HepG2 (cell line): ENCODE data around the gene MYO7B. TPM values are rescaled to one million over a fixed set of nuclear protein-coding genes. Genes with fewer than 3 reads are reported as not detected.
A peak's percentile ranks its signal among the peaks of the same experiment; 100 is the strongest.

Experiments used
- ATAC-seq: fragments of 200-7000 bp; cut with Tn5 transposase; 3 replicates; pipeline ENCODE4 v1.9.1; 2020; ENCODE audit warnings: mild to moderate bottlenecking, moderate library complexity
- BruUV-seq: library from RNA; stranded (reverse); fragments of 400-500 nt; replicated peaks from 2 replicates; lab custom pipeline; 2021; lab: Mats Ljungman, UMichigan
- CTCF ChIA-PET: fragments of 300-600 bp; formaldehyde crosslinking; extraction: SDS; loops from one replicate; lab custom pipeline; 2021; ENCODE audit warnings: low total read pairs, inconsistent platforms, low intra/inter-chr PET ratio; lab: Yijun Ruan, JAX
- POLR2A ChIA-PET: fragments of 350-600 bp; sonication (Branson Sonifier 250); formaldehyde crosslinking; loops from one replicate; lab custom pipeline; 2020; ENCODE audit warnings: antibody characterized with exemption, inconsistent platforms; lab: Yijun Ruan, JAX
- DNase-seq: peaks from one replicate; pipeline ENCODE4 v3.0.0-alpha.2; 2015; ENCODE audit warnings: low spot score
- FAIRE-seq: peaks from 3 replicates; lab custom pipeline; 2011; peaks lifted over from hg19 to GRCh38; lab: Jason Lieb, UNC
- H2AFZ ChIP-seq: one replicate; pipeline ENCODE4 v1.6.1; 2011; ENCODE audit warnings: low read length, inconsistent platforms
- H3K27ac ChIP-seq: fragments of 300-600 bp; 3 replicates; pipeline ENCODE4 v1.8.0; 2011; ENCODE audit warnings: mixed run types, mild to moderate bottlenecking, mixed read lengths, low read length, inconsistent platforms; ENCODE audit not compliant: insufficient read depth; ENCODE audit errors: extremely low read length
- H3K27me3 ChIP-seq, 2 experiments: fragments of 200-600 bp in 1 of 2; 2 replicates in 1 of 2; 3 replicates in 1 of 2; pipeline versions ENCODE4 v1.6.0 to v1.8.0; 2011; ENCODE audit warnings: low read length in 2 of 2, mild to moderate bottlenecking in 2 of 2, moderate library complexity in 2 of 2, inconsistent platforms in 1 of 2; ENCODE audit not compliant: insufficient read depth in 2 of 2, control insufficient read depth in 1 of 2
- H3K36me3 ChIP-seq, 2 experiments: fragments of 200-600 bp in 1 of 2; replicated peaks in 1 of 2; 2 replicates in 1 of 2; 3 replicates in 1 of 2; pipeline versions ENCODE4 v1.5.1 to v1.8.0; 2011; ENCODE audit warnings: low read length in 2 of 2, inconsistent platforms in 1 of 2; ENCODE audit not compliant: insufficient read depth in 2 of 2, control insufficient read depth in 1 of 2
- H3K4me1 ChIP-seq: 2 replicates; pipeline ENCODE4 v1.5.1; 2012; ENCODE audit warnings: low read length, inconsistent platforms; ENCODE audit not compliant: insufficient read depth
- H3K4me2 ChIP-seq: 2 replicates; pipeline ENCODE4 v1.6.0; 2011; ENCODE audit warnings: low read depth, low read length, inconsistent platforms
- H3K4me3 ChIP-seq, 3 experiments: fragments of 200-600 bp in 1 of 3; sonication (generic), shearing (Covaris generic) in 1 of 3; replicated peaks in 1 of 3; 2 replicates each; pipeline ENCODE4 v1.5.1; 2011 to 2016; ENCODE audit warnings: low read length in 3 of 3, inconsistent platforms in 2 of 3, low read depth in 2 of 3, mild to moderate bottlenecking in 2 of 3, control low read depth in 1 of 3, mixed read lengths in 1 of 3; ENCODE audit not compliant: insufficient read depth in 1 of 3
- H3K79me2 ChIP-seq: one replicate; pipeline ENCODE4 v1.6.1; 2011; ENCODE audit warnings: low read length, inconsistent platforms; ENCODE audit not compliant: insufficient read depth
- H3K9ac ChIP-seq: 2 replicates; pipeline ENCODE4 v1.6.0; 2011; ENCODE audit warnings: mild to moderate bottlenecking, low read depth, low read length, inconsistent platforms; ENCODE audit not compliant: insufficient read depth
- H3K9me3 ChIP-seq: 2 replicates; pipeline ENCODE4 v1.5.1; 2012; ENCODE audit warnings: mild to moderate bottlenecking, low read length
- H4K20me1 ChIP-seq: 2 replicates; pipeline ENCODE4 v1.6.0; 2011; ENCODE audit warnings: inconsistent platforms, mild to moderate bottlenecking, low read length, moderate library complexity; ENCODE audit not compliant: insufficient read depth
- ARID2 ChIP-seq: sonication (generic); formaldehyde crosslinking; IDR thresholded peaks from 2 replicates; pipeline ENCODE4 v1.8.1; 2022; ENCODE audit warnings: mild to moderate bottlenecking, missing genetic modification reagents, borderline replicate concordance
- GTF3A ChIP-seq: sonication (generic); formaldehyde crosslinking; conservative IDR thresholded peaks from 2 replicates; pipeline ENCODE4 v1.4.0; 2020; ENCODE audit warnings: mild to moderate bottlenecking, missing genetic modification reagents
- HIVEP1 ChIP-seq: sonication (generic); formaldehyde crosslinking; IDR thresholded peaks from 2 replicates; pipeline ENCODE4 v1.4.0; 2020; ENCODE audit warnings: mild to moderate bottlenecking, missing genetic modification reagents
- MLX ChIP-seq: IDR thresholded peaks from 2 replicates; pipeline ENCODE4 v1.6.1; 2016
- NCOA1 ChIP-seq: sonication (generic); formaldehyde crosslinking; IDR thresholded peaks from 2 replicates; pipeline ENCODE4 v1.9.0; 2021; ENCODE audit warnings: missing genetic modification reagents
- REPIN1 ChIP-seq: sonication (generic); formaldehyde crosslinking; IDR thresholded peaks from 2 replicates; pipeline ENCODE4 v1.8.0; 2022; ENCODE audit warnings: missing genetic modification reagents, low read depth, mild to moderate bottlenecking, borderline replicate concordance
- RXRA ChIP-seq: sonication (generic); formaldehyde crosslinking; IDR thresholded peaks from 2 replicates; pipeline ENCODE4 v1.5.1; 2020; ENCODE audit warnings: missing genetic modification reagents
- SETDB1 ChIP-seq: sonication (generic); formaldehyde crosslinking; IDR thresholded peaks from 2 replicates; pipeline ENCODE4 v1.5.1; 2020; ENCODE audit warnings: missing genetic modification reagents, mild to moderate bottlenecking, borderline replicate concordance
- SIN3B ChIP-seq: fragments of 150-350 bp; IDR thresholded peaks from 2 replicates; pipeline ENCODE4 v1.6.1; 2014; ENCODE audit warnings: low read length
- SRSF1 ChIP-seq: fragments of 200-400 bp; formaldehyde crosslinking; optimal IDR thresholded peaks from 2 replicates; pipeline ENCODE3; 2017; ENCODE audit warnings: mild to moderate bottlenecking, low read depth, low read length, moderate library complexity
- ZBTB21 ChIP-seq: sonication (generic); formaldehyde crosslinking; IDR thresholded peaks from 2 replicates; pipeline ENCODE4 v1.4.0; 2020; ENCODE audit warnings: missing genetic modification reagents
- ZFP1 ChIP-seq: IDR thresholded peaks from 2 replicates; pipeline ENCODE4 v1.6.1; 2016
- ZFP62 ChIP-seq: sonication (generic); formaldehyde crosslinking; IDR thresholded peaks from 2 replicates; pipeline ENCODE4 v1.4.0; 2020; ENCODE audit warnings: missing genetic modification reagents
- ZMAT3 ChIP-seq: sonication (generic); formaldehyde crosslinking; conservative IDR thresholded peaks from 2 replicates; pipeline ENCODE4 v1.7.0; 2021; ENCODE audit warnings: missing genetic modification reagents
- ZNF253 ChIP-seq: sonication (generic); formaldehyde crosslinking; IDR thresholded peaks from 2 replicates; pipeline ENCODE4 v1.8.0; 2022; ENCODE audit warnings: mild to moderate bottlenecking, missing genetic modification reagents, borderline replicate concordance
- ZNF543 ChIP-seq: sonication (generic); formaldehyde crosslinking; IDR thresholded peaks from 2 replicates; pipeline ENCODE4 v1.4.0; 2020; ENCODE audit warnings: mild to moderate bottlenecking, missing genetic modification reagents
- ZNF75D ChIP-seq: sonication (generic); formaldehyde crosslinking; IDR thresholded peaks from 2 replicates; pipeline ENCODE4 v1.8.1; 2023; ENCODE audit warnings: missing genetic modification reagents, mild to moderate bottlenecking, borderline replicate concordance
- ZNF781 ChIP-seq: sonication (generic); formaldehyde crosslinking; IDR thresholded peaks from 2 replicates; pipeline ENCODE4 v1.5.1; 2020; ENCODE audit warnings: borderline replicate concordance, mild to moderate bottlenecking, missing genetic modification reagents; ENCODE audit errors: not compliant biosample characterization
- WGBS: methylation state at CpG from one replicate; pipeline ENCODE4 v1.1.6; 2017; ENCODE audit warnings: low lambda C conversion rate; 5-methylcytosine and 5-hydroxymethylcytosine counted together
- in situ Hi-C: cut with HindIII; loops from 2 replicates; pipeline ENCODE4 v1.10.0; 2017; ENCODE audit warnings: low pct_unique_long_range_greater_than_20kb; ENCODE audit not compliant: extremely low pct_ligation_motif_present
- intact Hi-C: fragments of 100-400 bp; cut with micrococcal nuclease; formaldehyde crosslinking; loops from one replicate; pipeline ENCODE4 v1.10.0; 2022; ENCODE audit not compliant: unreplicated experiment
- polyA plus RNA-seq, 8 experiments: library from polyadenylated mRNA; depleted of rRNA in 3 of 8; stranded (reverse) in 7 of 8; unstranded in 1 of 8; fragments of >200 nt; fragmentation: Illumina TruSeq in 4 of 8; extraction: Trizol in 4 of 8; gene quantifications; 2 replicates each; pipeline versions ENCODE4 v1.2.1 to v1.2.3, GENCODE V29; 2011 to 2016; ENCODE audit warnings: low read depth in 4 of 8, missing spikeins in 1 of 8, mixed read lengths in 1 of 8; ENCODE audit not compliant: insufficient read depth in 1 of 8
- total RNA-seq, 5 experiments: library from RNA; depleted of rRNA; stranded (reverse); fragments of >200 nt; fragmentation: Illumina TruSeq; extraction: Trizol; gene quantifications; 2 replicates each; pipeline ENCODE4 v1.2.3, GENCODE V29; 2016; ENCODE audit warnings: low read depth in 1 of 5
- TF ChIP-seq, protein P1 (sequence below): sonication (generic); formaldehyde crosslinking; IDR thresholded peaks from 2 replicates; pipeline ENCODE4 v1.4.0; 2020; ENCODE audit warnings: mild to moderate bottlenecking, missing genetic modification reagents

MYO7B gene
- total and polyA plus RNA-seq, 2 of the 13 experiments (the other 11 are each of a cell fraction or from before 2014, with no cell fraction given), result not detected

DNA sequence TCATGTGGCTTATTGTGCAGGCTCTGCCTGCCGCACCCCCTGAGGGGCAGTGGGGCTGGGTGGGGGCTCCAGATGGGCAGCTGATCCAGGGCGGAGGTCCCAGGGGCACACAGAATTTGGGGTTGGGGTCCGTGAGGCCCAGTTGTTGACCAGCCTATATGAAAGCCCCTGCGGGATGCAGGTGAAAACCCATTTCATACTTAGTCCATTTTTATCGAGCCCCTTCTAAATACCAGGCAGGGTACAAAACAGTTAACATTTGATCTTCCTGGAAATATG, 30.6 kb downstream of the MYO7B start:
- H3K27ac ChIP-seq, result no peak overlapping the region
- no peak overlapping the region for H3K9ac ChIP-seq
- ChIA-PET CTCF (no interaction called here), POLR2A (no interaction called here)
- ATAC-seq (no peak), DNase-seq (no peak), FAIRE-seq (no peak)
- in situ Hi-C loops, result no loop called here
- H3K27me3 ChIP-seq, result peaks cover 7 to 75% of the 10 kb centered on the region in 2 experiments
- 0 out of 2 replicates have a peak, but pooled peaks have one; percentile 28 for TF ChIP-seq NCOA1 (CRISPR knock-in tag)
- no peak for TF ChIP-seq ZNF781
- TF ChIP-seq ZNF543 (CRISPR knock-in tag), result no peak
- no peak overlapping the region for H3K4me3 ChIP-seq
- H3K9me3 ChIP-seq, result no peaks in the 10 kb centered on the region
- intact Hi-C loops, result no loop called here
- no peaks in the 10 kb centered on the region for H3K36me3 ChIP-seq
- no peak overlapping the region for H3K4me2 ChIP-seq
- BruUV-seq, result no TSS peak
- H3K79me2 ChIP-seq, result no peaks in the 10 kb centered on the region
- no peaks in the 10 kb centered on the region for H4K20me1 ChIP-seq
- WGBS, result 48% methylated on average over 5 of the region's 5 CpGs
- peaks cover 10% of the 10 kb centered on the region for H3K4me1 ChIP-seq
- no peak overlapping the region for H2AFZ ChIP-seq

GRCh38 chr2:127566576-127566975, 31.1 kb downstream of the MYO7B start:
- H2AFZ ChIP-seq, result no peak overlapping the region
- H3K36me3 ChIP-seq, result no peaks in the 10 kb centered on the region
- no peak overlapping the region for H3K27ac ChIP-seq
- intact Hi-C loops (no loop called here), in situ Hi-C loops (no loop called here)
- FAIRE-seq (no peak), ATAC-seq (peak; percentile 63), DNase-seq (no peak)
- WGBS, result 40% methylated on average over 9 of the region's 10 CpGs
- no peaks in the 10 kb centered on the region for H3K9me3 ChIP-seq
- H3K9ac ChIP-seq, result no peak overlapping the region
- ChIA-PET POLR2A (no interaction called here), CTCF (no interaction called here)
- H4K20me1 ChIP-seq, result no peaks in the 10 kb centered on the region
- no peak overlapping the region for H3K4me2 ChIP-seq
- no peak overlapping the region for H3K4me3 ChIP-seq
- TF ChIP-seq, protein P1, sequence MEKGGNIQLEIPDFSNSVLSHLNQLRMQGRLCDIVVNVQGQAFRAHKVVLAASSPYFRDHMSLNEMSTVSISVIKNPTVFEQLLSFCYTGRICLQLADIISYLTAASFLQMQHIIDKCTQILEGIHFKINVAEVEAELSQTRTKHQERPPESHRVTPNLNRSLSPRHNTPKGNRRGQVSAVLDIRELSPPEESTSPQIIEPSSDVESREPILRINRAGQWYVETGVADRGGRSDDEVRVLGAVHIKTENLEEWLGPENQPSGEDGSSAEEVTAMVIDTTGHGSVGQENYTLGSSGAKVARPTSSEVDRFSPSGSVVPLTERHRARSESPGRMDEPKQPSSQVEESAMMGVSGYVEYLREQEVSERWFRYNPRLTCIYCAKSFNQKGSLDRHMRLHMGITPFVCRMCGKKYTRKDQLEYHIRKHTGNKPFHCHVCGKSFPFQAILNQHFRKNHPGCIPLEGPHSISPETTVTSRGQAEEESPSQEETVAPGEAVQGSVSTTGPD (CRISPR knock-in tag), result no peak
- TF ChIP-seq SRSF1, result no peak
- no peak for TF ChIP-seq MLX (CRISPR knock-in tag)
- no peak for TF ChIP-seq ARID2 (CRISPR knock-in tag)
- no peak for TF ChIP-seq ZFP1 (CRISPR knock-in tag)
- TF ChIP-seq RXRA (CRISPR knock-in tag), result 0 out of 2 replicates have a peak, but pooled peaks have one; percentile 31
- TF ChIP-seq SETDB1 (CRISPR knock-in tag), result no peak
- TF ChIP-seq HIVEP1 (CRISPR knock-in tag), result no peak
- no peak for TF ChIP-seq REPIN1 (CRISPR knock-in tag)
- TF ChIP-seq ZNF253 (CRISPR knock-in tag), result no peak
- no peak for TF ChIP-seq SIN3B
- TF ChIP-seq ZMAT3, result no peak
- no peak for TF ChIP-seq ZBTB21
- TF ChIP-seq ZFP62 (CRISPR knock-in tag), result no peak
- TF ChIP-seq GTF3A (CRISPR knock-in tag), result no peak
- 0 out of 2 replicates have a peak, but pooled peaks have one; percentile 39 for TF ChIP-seq ZNF75D
- no TSS peak for BruUV-seq
- H3K79me2 ChIP-seq, result no peaks in the 10 kb centered on the region
- 0 out of 2 replicates have a peak, but pooled peaks cover 7% of the 10 kb centered on the region for H3K4me1 ChIP-seq
- H3K27me3 ChIP-seq, result peaks cover 7 to 76% of the 10 kb centered on the region in 2 experiments
